Right lobe of liver (tissue), 6 donors: Measurements from ENCODE around the gene PLS3. TPM values are rescaled to one million over a fixed set of nuclear protein-coding genes. Genes with fewer than 3 reads are reported as not detected.
A peak's percentile ranks its signal among the peaks of the same experiment; 100 is the strongest.

Source experiments
- ATAC-seq, 4 donors: fragments of 200-7000 bp; cut with Tn5 transposase; one replicate each; pipeline ENCODE4 v1.9.1; 2020; ENCODE audit warnings: mild to moderate bottlenecking in 4 of 4, moderate library complexity in 4 of 4
- DNase-seq, 3 donors: peaks; one replicate each; pipeline ENCODE4 v3.0.0-alpha.2; 2020
- H3K27ac ChIP-seq, 3 donors: fragments of 200-600 bp; one replicate each; pipeline ENCODE4 v1.8.0; 2022
- H3K27me3 ChIP-seq, 2 donors: fragments of 200-600 bp; one replicate each; pipeline ENCODE4 v1.8.0; 2022
- H3K36me3 ChIP-seq, 4 donors: fragments of 200-600 bp; sonication (generic) in 1 of 4; one replicate each; pipeline versions ENCODE4 v1.5.1 to v1.8.0; 2017 to 2022; ENCODE audit warnings: control low read depth in 1 of 4
- H3K4me1 ChIP-seq, 4 donors: fragments of 200-600 bp; sonication (generic) in 1 of 4; one replicate each; pipeline versions ENCODE4 v1.5.1 to v1.8.0; 2017 to 2022; ENCODE audit warnings: control low read depth in 1 of 4
- H3K4me3 ChIP-seq, 3 donors: fragments of 200-600 bp; one replicate each; pipeline ENCODE4 v1.8.0; 2022
- H3K9me3 ChIP-seq, 4 donors: fragments of 200-600 bp; sonication (generic) in 1 of 4; one replicate each; pipeline versions ENCODE4 v1.5.1 to v1.8.0; 2017 to 2022; ENCODE audit warnings: control low read depth in 1 of 4
- POLR2A ChIP-seq: fragments of 450-650 bp; IDR thresholded peaks from one replicate; pipeline ENCODE4 v1.6.1; 2017; ENCODE audit warnings: antibody characterized with exemption, mild to moderate bottlenecking
- WGBS: methylation state at CpG from one replicate; pipeline ENCODE4 v1.1.6; 2018; ENCODE audit warnings: low coverage, low lambda C conversion rate; ENCODE audit not compliant: insufficient coverage; ENCODE audit errors: missing lambda C conversion rate; 5-methylcytosine and 5-hydroxymethylcytosine counted together
- intact Hi-C, 2 donors: fragments of 100-400 bp; cut with DNase I; formaldehyde crosslinking; loops; one replicate each; pipeline versions ENCODE4 v1.11.2 to v1.14.1; 2022
- total RNA-seq, 6 experiments: library from RNA; depleted of rRNA in 2 of 6; stranded (reverse); fragments of >200 nt in 2 of 6; fragmentation: NEBNext Ultra II Directional in 3 of 6; extraction: Animal tissue kit (Norgen Biotek cat#: 25700) in 3 of 6; gene quantifications; one replicate each; pipeline versions ENCODE4 v1.1.0 to v1.2.4, GENCODE V29; 2016 to 2023
- TF ChIP-seq, protein P1 (sequence below), 4 donors: fragments of 200-600 bp in 3 of 4; fragments of 450-650 bp in 1 of 4; IDR thresholded peaks; one replicate each; pipeline versions ENCODE4 v1.5.1 to v1.8.0; 2016 to 2022; ENCODE audit warnings: antibody characterized with exemption in 4 of 4, mild to moderate bottlenecking in 2 of 4
- donor health status: DM: no; HTN: yes; CAD: no.
- donor health status: DM: no; HTN: no; CAD: no.
- donor health status: DM: no; HTN: no; CAD: no.
- donor health status: DM: no; HTN: yes; CAD: no.
- donor health status: DM: no; HTN: yes; CAD: no.

The PLS3 gene
- total RNA-seq, 6 experiments from 2014 or later = 85.3 to 239 (median 114) TPM

DNA sequence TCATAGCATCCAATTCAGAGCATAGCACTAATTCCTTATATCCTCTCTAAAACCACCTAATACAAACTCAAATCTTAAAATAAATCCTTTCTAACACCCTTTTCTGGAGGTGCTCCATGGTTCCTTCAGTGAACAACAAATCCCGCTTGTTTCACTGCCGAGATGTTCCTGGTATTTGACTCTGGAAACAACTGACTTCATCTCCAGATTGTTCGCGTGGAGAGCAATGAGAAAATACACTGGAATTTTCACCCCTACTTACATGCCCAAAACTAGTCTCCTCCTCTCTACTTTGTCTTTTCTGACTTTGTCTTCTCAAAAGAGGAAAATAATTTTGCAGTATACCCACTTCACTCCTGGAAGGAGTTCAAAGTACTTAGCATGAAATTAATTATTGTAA, 129.0 kb downstream of the PLS3 start:
- WGBS = 44% methylated on average over 4 of the region's 4 CpGs
- no peak overlapping the region for H3K27ac ChIP-seq

DNA sequence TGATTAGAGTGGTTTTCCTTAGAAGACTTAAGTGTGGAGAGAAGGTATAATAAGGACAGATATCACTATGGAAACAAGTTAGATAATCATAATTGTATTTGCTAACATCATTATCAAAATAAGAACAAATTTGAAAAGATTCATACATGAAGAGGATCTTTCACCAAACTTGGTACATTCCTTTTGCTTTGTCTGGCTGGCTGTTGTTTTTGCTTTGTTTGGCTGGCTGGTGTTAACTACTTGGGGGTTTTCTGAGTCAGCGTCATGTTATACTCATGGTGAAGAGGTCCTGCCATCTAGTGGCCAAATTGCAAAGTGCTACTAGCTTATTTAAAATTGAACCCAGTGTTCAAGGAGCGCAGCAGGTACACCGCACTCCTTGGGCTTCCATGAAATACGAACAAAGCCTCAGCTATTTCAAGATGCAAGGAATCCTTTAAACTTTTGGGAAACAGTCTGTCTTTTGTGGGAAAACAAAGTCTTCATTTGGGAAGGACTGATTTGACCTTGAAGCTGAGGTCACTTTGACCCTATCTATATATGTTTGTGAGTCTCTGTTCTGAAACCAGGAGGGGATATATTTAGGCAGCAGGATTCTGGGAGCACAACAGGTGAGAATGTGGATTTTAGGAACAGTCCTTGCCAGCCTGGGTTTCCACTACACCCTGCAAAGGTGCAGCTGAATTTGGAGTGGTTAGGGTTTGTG, 129.7 kb downstream of the PLS3 start:
- 24% methylated on average over 4 of the region's 4 CpGs for WGBS
- no peak overlapping the region for H3K27ac ChIP-seq
- intact Hi-C loops = no loop called here
- TF ChIP-seq, protein P1, sequence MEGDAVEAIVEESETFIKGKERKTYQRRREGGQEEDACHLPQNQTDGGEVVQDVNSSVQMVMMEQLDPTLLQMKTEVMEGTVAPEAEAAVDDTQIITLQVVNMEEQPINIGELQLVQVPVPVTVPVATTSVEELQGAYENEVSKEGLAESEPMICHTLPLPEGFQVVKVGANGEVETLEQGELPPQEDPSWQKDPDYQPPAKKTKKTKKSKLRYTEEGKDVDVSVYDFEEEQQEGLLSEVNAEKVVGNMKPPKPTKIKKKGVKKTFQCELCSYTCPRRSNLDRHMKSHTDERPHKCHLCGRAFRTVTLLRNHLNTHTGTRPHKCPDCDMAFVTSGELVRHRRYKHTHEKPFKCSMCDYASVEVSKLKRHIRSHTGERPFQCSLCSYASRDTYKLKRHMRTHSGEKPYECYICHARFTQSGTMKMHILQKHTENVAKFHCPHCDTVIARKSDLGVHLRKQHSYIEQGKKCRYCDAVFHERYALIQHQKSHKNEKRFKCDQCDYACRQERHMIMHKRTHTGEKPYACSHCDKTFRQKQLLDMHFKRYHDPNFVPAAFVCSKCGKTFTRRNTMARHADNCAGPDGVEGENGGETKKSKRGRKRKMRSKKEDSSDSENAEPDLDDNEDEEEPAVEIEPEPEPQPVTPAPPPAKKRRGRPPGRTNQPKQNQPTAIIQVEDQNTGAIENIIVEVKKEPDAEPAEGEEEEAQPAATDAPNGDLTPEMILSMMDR (IDR thresholded peaks at IDR 0.05) = peak; percentile 75 to 90 (median 84)
- TF ChIP-seq POLR2A = no peak
- ATAC-seq (peak; percentile 73 to 83 (median 80)), DNase-seq (peak in 1 of 3 donors; percentile 43)
- H3K27me3 ChIP-seq = no peaks in the 10 kb centered on the region
- H3K4me1 ChIP-seq = peaks cover 0 to 3% (median 0%) of the 10 kb centered on the region in 4 donors
- H3K9me3 ChIP-seq = no peaks in the 10 kb centered on the region
- H3K4me3 ChIP-seq = no peak overlapping the region
- no peaks in the 10 kb centered on the region for H3K36me3 ChIP-seq

More for the DNA sequence above, 129.0 kb downstream of the PLS3 start:
- DNase-seq = no peak
- intact Hi-C loops = no loop called here
- Histone ChIP-seq H3K36me3 (no peaks in the 10 kb centered on the region), H3K9me3 (no peaks in the 10 kb centered on the region), H3K4me1 (peaks cover 0 to 3% (median 0%) of the 10 kb centered on the region in 4 donors), H3K27me3 (no peaks in the 10 kb centered on the region), H3K4me3 (no peak overlapping the region)
- ATAC-seq = no peak
- TF ChIP-seq POLR2A = no peak
- TF ChIP-seq, protein P1 (IDR thresholded peaks at IDR 0.05) = no peak

DNA sequence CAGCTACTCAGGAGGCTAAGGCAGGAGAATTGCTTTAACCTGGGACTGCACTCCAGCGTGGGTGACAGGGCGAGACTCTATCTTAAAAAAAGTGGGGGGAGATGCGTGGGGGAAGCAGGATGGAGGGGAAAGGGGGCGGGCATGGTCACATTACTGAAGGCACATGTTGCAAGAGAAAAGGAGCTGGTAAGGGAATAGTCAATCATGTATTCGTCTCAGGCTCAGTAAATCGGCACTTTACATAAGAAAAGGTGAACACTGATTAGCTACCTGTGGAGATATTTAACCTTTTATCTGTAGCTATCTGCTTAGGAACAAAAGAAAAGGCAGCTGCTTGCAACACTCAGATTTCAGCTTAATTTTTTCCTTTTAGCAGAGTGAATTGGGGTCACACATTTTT, 132.5 kb downstream of the PLS3 start:
- DNase-seq (no peak), ATAC-seq (no peak)
- no peaks in the 10 kb centered on the region for H3K27me3 ChIP-seq
- H3K4me1 ChIP-seq = peaks cover 0 to 3% (median 0%) of the 10 kb centered on the region in 4 donors
- no peaks in the 10 kb centered on the region for H3K36me3 ChIP-seq
- no peak for TF ChIP-seq POLR2A
- TF ChIP-seq, protein P1 (IDR thresholded peaks at IDR 0.05) = no peak
- H3K4me3 ChIP-seq = no peak overlapping the region
- no peaks in the 10 kb centered on the region for H3K9me3 ChIP-seq
- H3K27ac ChIP-seq = no peak overlapping the region
- 37% methylated on average over 6 of the region's 6 CpGs for WGBS
- intact Hi-C loops = no loop called here

DNA sequence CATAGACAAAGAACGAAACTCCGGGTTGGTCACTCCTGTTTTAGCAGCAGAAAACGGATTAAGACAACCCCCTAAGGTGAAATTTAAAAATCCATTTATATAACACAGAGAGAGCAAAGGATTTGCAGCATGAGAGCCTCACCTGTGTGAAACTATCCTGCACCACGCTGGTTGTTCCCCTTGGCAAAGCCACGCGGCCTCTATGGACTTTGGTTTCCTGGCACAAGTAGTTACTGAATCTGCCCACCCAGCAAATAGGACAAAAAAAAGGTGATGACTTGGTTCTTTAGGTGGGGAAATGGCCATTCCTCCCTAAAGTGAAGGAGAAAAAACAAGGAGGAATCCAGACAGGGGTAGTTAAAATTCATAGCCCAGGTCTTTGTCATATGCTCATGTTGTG, 133.1 kb downstream of the PLS3 start:
- peak; percentile 39 to 62 (median 59) for DNase-seq
- no peak for TF ChIP-seq POLR2A
- TF ChIP-seq, protein P1 (IDR thresholded peaks at IDR 0.05) = no peak
- intact Hi-C loops = no loop called here
- Histone ChIP-seq H3K4me3 (no peak overlapping the region), H3K36me3 (no peaks in the 10 kb centered on the region), H3K27me3 (no peaks in the 10 kb centered on the region), H3K4me1 (peaks cover 0 to 3% (median 0%) of the 10 kb centered on the region in 4 donors), H3K27ac (no peak overlapping the region), H3K9me3 (no peaks in the 10 kb centered on the region)
- WGBS = 11% methylated on average over 6 of the region's 6 CpGs
- ATAC-seq = peak; percentile 90 to 92 (median 91)
